Gastrocnemius medialis (tissue), 4 donors: ENCODE data around the gene GCN1.

ENCODE experiments used
- POLR2A ChIP-seq, 2 donors: fragments of 450-650 bp; IDR thresholded peaks; one replicate each; pipeline ENCODE4 v1.6.1; 2017; ENCODE audit warnings: antibody characterized with exemption in 2 of 2, mild to moderate bottlenecking in 2 of 2, moderate library complexity in 2 of 2
- TF ChIP-seq, protein P1 (sequence below), 5 experiments: fragments of 450-650 bp in 3 of 5; fragments of 200-600 bp in 2 of 5; sonication (generic) in 2 of 5; IDR thresholded peaks in 4 of 5; conservative IDR thresholded peaks in 1 of 5; 1 replicate in 4 of 5; 2 replicates in 1 of 5; pipeline ENCODE4 v1.5.1; 2016 to 2019; ENCODE audit warnings: antibody characterized with exemption in 5 of 5, mild to moderate bottlenecking in 3 of 5, moderate library complexity in 3 of 5

DNA sequence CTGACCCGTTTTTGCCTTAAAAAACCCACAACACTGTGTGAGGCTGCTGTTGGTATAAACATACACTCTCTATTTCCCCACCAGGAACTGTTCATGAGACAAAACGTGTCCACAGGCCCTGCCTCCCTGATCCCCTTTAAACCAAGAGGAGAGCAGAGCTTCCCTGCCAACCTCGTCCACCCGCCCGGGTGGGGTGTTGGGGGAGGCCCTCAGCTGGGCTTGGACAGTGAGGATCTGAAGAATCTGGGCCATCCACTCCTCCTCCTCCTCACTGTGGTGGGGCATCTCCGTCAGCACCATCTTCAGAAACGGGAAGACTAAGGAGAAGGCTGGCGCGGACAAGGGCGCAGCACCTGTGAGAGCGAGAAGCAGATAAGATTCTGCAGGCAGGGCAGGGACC, 36.8 kb downstream of the GCN1 start:
- TF ChIP-seq, protein P1, sequence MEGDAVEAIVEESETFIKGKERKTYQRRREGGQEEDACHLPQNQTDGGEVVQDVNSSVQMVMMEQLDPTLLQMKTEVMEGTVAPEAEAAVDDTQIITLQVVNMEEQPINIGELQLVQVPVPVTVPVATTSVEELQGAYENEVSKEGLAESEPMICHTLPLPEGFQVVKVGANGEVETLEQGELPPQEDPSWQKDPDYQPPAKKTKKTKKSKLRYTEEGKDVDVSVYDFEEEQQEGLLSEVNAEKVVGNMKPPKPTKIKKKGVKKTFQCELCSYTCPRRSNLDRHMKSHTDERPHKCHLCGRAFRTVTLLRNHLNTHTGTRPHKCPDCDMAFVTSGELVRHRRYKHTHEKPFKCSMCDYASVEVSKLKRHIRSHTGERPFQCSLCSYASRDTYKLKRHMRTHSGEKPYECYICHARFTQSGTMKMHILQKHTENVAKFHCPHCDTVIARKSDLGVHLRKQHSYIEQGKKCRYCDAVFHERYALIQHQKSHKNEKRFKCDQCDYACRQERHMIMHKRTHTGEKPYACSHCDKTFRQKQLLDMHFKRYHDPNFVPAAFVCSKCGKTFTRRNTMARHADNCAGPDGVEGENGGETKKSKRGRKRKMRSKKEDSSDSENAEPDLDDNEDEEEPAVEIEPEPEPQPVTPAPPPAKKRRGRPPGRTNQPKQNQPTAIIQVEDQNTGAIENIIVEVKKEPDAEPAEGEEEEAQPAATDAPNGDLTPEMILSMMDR (IDR thresholded peaks at IDR 0.05 in 4 of 5, conservative IDR thresholded peaks at IDR 0.05 in 1 of 5): no peak
- no peak for TF ChIP-seq POLR2A (IDR thresholded peaks at IDR 0.05)
